GM12801 (cell line): ENCODE measurements around the gene PPP2R5E.

ENCODE experiments used
- CTCF ChIP-seq: IDR thresholded peaks from one replicate; pipeline ENCODE4 v1.5.1; 2011; ENCODE audit warnings: control low read depth; ENCODE audit not compliant: insufficient read length; ENCODE audit errors: extremely low read depth

PPP2R5E gene

GRCh38 chr14:63342371-63342770 lies 200.8 kb downstream of the PPP2R5E start:
- TF ChIP-seq CTCF = no peak

DNA sequence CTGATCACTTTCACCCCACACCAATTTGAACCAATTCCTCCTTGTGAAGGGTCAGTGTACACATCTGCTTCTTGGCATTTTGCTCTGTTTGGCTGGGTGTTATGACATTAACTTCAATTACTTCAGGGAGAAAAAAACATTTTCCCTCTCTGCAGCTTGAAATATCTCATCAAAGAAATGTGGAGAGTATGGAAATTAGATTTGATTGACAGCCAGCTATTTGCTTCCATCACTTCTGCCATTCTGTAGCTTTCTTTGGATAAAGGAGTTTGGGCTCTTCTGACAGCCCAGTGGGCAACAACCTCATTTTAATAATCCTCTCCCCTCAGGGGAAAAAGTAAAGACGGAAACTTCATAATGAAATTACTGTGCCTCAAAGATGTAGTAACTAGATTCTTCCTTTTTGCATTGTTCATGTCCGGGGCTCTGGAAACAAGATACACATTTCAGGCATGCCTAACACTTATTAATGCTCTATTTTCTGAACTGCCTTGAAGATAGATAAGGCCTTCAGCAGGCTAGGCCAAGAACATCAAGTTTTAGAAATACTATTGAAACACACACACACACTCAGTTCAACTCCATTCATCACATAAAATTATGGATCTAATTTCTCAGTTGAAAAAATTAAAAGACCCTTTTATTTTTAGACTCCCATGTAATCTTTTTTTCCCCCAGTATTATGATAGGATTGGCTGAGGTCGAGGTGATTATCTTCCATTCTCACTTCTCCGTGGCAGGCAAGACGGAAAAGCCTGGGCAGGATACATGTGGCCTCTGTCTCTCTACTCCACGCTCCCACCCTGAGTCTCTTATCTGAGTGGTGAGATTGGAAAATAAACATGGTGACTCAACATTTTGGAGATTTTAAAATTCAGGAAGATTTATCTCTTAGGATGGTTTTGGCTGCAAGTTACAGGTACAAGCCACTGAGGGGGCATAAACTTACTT lies 214.1 kb downstream of the PPP2R5E start:
- TF ChIP-seq CTCF = no peak

GRCh38 chr14:63326840-63327239 lies 216.3 kb downstream of the PPP2R5E start:
- no peak for TF ChIP-seq CTCF

- no peak for TF ChIP-seq CTCF
Measured at GRCh38 chr14:63322897-63323573, 220.1 kb downstream of the PPP2R5E start.

- no peak for TF ChIP-seq CTCF
Measured at GRCh38 chr14:63322472-63322871, 220.7 kb downstream of the PPP2R5E start.
